ENCODE results near the gene ZSCAN9.

- TF ChIP-seq ATM (IDR thresholded peaks at IDR 0.05; ENCODE audit: borderline replicate concordance) (no peak), MAZ (IDR thresholded peaks at IDR 0.05; ENCODE audit: borderline replicate concordance, low read depth, low read length) (no peak), MAZ (CRISPR knock-in tag; IDR thresholded peaks at IDR 0.05; ENCODE audit: low read depth) (no peak), POLR2A (IDR thresholded peaks at IDR 0.05; ENCODE audit: insufficient read depth in 1 of 2, low read depth in 2 of 2, low read length in 2 of 2) (no peak), JUND (CRISPR knock-in tag; IDR thresholded peaks at IDR 0.05) (no peak), ZNF784 (CRISPR knock-in tag; IDR thresholded peaks at IDR 0.05; ENCODE audit: borderline replicate concordance) (no peak), POLR2AphosphoS5 (IDR thresholded peaks at IDR 0.05; ENCODE audit: low read depth, low read length) (no peak), MAX (IDR thresholded peaks at IDR 0.05) (no peak), ZNF687 (CRISPR knock-in tag; IDR thresholded peaks at IDR 0.05) (no peak), ATF3 (CRISPR knock-in tag; IDR thresholded peaks at IDR 0.05) (no peak), CREM (IDR thresholded peaks at IDR 0.05) (no peak), CREM (CRISPR knock-in tag; IDR thresholded peaks at IDR 0.05) (no peak), CBX2 (IDR thresholded peaks at IDR 0.05; ENCODE audit: low read depth, low read length) (no peak), CBX2 (CRISPR knock-in tag; IDR thresholded peaks at IDR 0.05; ENCODE audit: low read depth) (no peak), TAF15 (IDR thresholded peaks at IDR 0.05; ENCODE audit: low read depth, low read length, poor library complexity, severe bottlenecking) (no peak)
These were observed 7.7 kb downstream of the ZSCAN9 start for GRCh38 chr6:28232785-28233184.
